Progenitor cell of endocrine pancreas (in vitro differentiated cells): ENCODE results near the gene CSPG5. TPM values are rescaled to one million over a fixed set of nuclear protein-coding genes. Genes with fewer than 3 reads are reported as not detected.
A peak's percentile ranks its signal among the peaks of the same experiment; 100 is the strongest.

Experiments used
- DNase-seq: peaks from one replicate; pipeline ENCODE4 v3.0.0; 2021; ENCODE audit warnings: low spot score; ENCODE audit not compliant: unreplicated experiment
- H3K27ac Mint-ChIP-seq: 2 replicates; pipeline ENCODE4 v1.8.0; 2021; ENCODE audit warnings: mild to moderate bottlenecking, moderate library complexity, mixed read lengths
- H3K27me3 Mint-ChIP-seq: 2 replicates; pipeline ENCODE4 v1.8.0; 2021; ENCODE audit warnings: mixed read lengths
- H3K36me3 Mint-ChIP-seq: 2 replicates; pipeline ENCODE4 v1.8.0; 2022; ENCODE audit warnings: mixed read lengths; ENCODE audit not compliant: insufficient read depth
- H3K4me1 Mint-ChIP-seq: 2 replicates; pipeline ENCODE4 v1.8.0; 2021; ENCODE audit warnings: low read depth, mixed read lengths
- H3K4me3 Mint-ChIP-seq: 2 replicates; pipeline ENCODE4 v1.8.0; 2021; ENCODE audit warnings: low read depth, mild to moderate bottlenecking, moderate library complexity, mixed read lengths
- H3K9me3 Mint-ChIP-seq: 2 replicates; pipeline ENCODE4 v1.8.0; 2021; ENCODE audit warnings: low read depth, mixed read lengths
- CTCF ChIP-seq: fragments of 200-600 bp; sonication (generic); IDR thresholded peaks from one replicate; pipeline ENCODE4 v1.5.0; 2021; ENCODE audit warnings: antibody characterized with exemption, mild to moderate bottlenecking; ENCODE audit not compliant: unreplicated experiment
- total RNA-seq: library from RNA; stranded (reverse); gene quantifications from 2 replicates; pipeline ENCODE4 v1.2.1, GENCODE V29; 2021

CSPG5 gene
- total RNA-seq, 1 donor from 2014 or later = 2.5 TPM

- Mint-ChIP-seq H3K4me3 (no peak overlapping the region), H3K27ac (no peak overlapping the region), H3K27me3 (peaks cover 16% of the 10 kb centered on the region), H3K4me1 (no peaks in the 10 kb centered on the region), H3K9me3 (no peaks in the 10 kb centered on the region), H3K36me3 (no peaks in the 10 kb centered on the region)
- DNase-seq = no peak
- no peak for TF ChIP-seq CTCF
Observed at GRCh38 chr3:47565734-47566550, 12.7 kb downstream of the CSPG5 start.

- DNase-seq = no peak
- TF ChIP-seq CTCF = no peak
- H3K4me1 Mint-ChIP-seq = no peaks in the 10 kb centered on the region
- no peak overlapping the region for H3K27ac Mint-ChIP-seq
- H3K9me3 Mint-ChIP-seq = peaks cover 4% of the 10 kb centered on the region
- H3K4me3 Mint-ChIP-seq = no peak overlapping the region
- peaks cover 3% of the 10 kb centered on the region for H3K27me3 Mint-ChIP-seq
- H3K36me3 Mint-ChIP-seq = no peaks in the 10 kb centered on the region
Observed at GRCh38 chr3:47556351-47556750, 22.3 kb downstream of the CSPG5 start.

GRCh38 chr3:47554335-47554734 is 24.3 kb downstream of the CSPG5 start:
- H3K27ac Mint-ChIP-seq = no peak overlapping the region
- no peak for TF ChIP-seq CTCF
- no peaks in the 10 kb centered on the region for H3K4me1 Mint-ChIP-seq
- H3K9me3 Mint-ChIP-seq = peaks cover 4% of the 10 kb centered on the region
- no peaks in the 10 kb centered on the region for H3K36me3 Mint-ChIP-seq
- no peak for DNase-seq
- H3K4me3 Mint-ChIP-seq = no peak overlapping the region
- H3K27me3 Mint-ChIP-seq = peaks cover 12% of the 10 kb centered on the region

- no peaks in the 10 kb centered on the region for H3K36me3 Mint-ChIP-seq
- peaks cover 15% of the 10 kb centered on the region for H3K27me3 Mint-ChIP-seq
- peaks cover 4% of the 10 kb centered on the region for H3K9me3 Mint-ChIP-seq
- H3K4me3 Mint-ChIP-seq = no peak overlapping the region
- no peak overlapping the region for H3K27ac Mint-ChIP-seq
- TF ChIP-seq CTCF = no peak
- no peak for DNase-seq
- no peaks in the 10 kb centered on the region for H3K4me1 Mint-ChIP-seq
Observed at GRCh38 chr3:47553407-47553806, 25.3 kb downstream of the CSPG5 start.

- TF ChIP-seq CTCF = no peak
- Mint-ChIP-seq H3K27me3 (peaks cover 7% of the 10 kb centered on the region), H3K36me3 (no peaks in the 10 kb centered on the region), H3K4me1 (peaks cover 1% of the 10 kb centered on the region), H3K4me3 (no peak overlapping the region), H3K9me3 (no peaks in the 10 kb centered on the region), H3K27ac (peak overlapping the region; percentile 78)
- no peak for DNase-seq
Observed at GRCh38 chr3:47542471-47543173, 36.0 kb downstream of the CSPG5 start.
